SK-N-SH (cell line): ENCODE results near the gene PLAAT4. TPM values are rescaled to one million over a fixed set of nuclear protein-coding genes. Genes with fewer than 3 reads are reported as not detected.

Source experiments
- CTCF ChIA-PET: fragments of 300-600, 350-600 bp; formaldehyde crosslinking; extraction: SDS; loops from one replicate; lab custom pipeline; 2021; lab: Yijun Ruan, JAX
- POLR2A ChIA-PET: fragments of 350-600 bp; sonication (Branson Sonifier 250); formaldehyde crosslinking; extraction: SDS; loops from one replicate; lab custom pipeline; 2020; ENCODE audit warnings: antibody characterized with exemption, inconsistent platforms; lab: Yijun Ruan, JAX
- DNase-seq: peaks from one replicate; pipeline ENCODE4 v3.0.0; 2012
- H2AFZ ChIP-seq: fragments of 200-600 bp; sonication (generic); 2 replicates; pipeline ENCODE4 v1.8.1; 2016; ENCODE audit warnings: antibody characterized with exemption, mild to moderate bottlenecking, low read depth
- H3F3A ChIP-seq: fragments of 200-600 bp; sonication (generic); replicated peaks from 2 replicates; pipeline ENCODE3; 2016; ENCODE audit warnings: antibody characterized with exemption, mild to moderate bottlenecking; ENCODE audit not compliant: insufficient read depth
- H3K27ac ChIP-seq, 2 experiments: fragments of 200-500 bp in 1 of 2; fragments of 200-600 bp in 1 of 2; sonication (Bioruptor generic) in 1 of 2; sonication (generic), shearing (Covaris generic) in 1 of 2; 2 replicates each; pipeline versions ENCODE4 v1.5.1 to v1.6.1; 2014 to 2016; ENCODE audit warnings: low read depth in 2 of 2, inconsistent platforms in 1 of 2, low read length in 1 of 2, mild to moderate bottlenecking in 1 of 2, mixed read lengths in 1 of 2
- H3K27me3 ChIP-seq: fragments of 200-600 bp; sonication (generic), shearing (Covaris generic); 2 replicates; pipeline ENCODE4 v1.6.1; 2016; ENCODE audit warnings: mixed run types; ENCODE audit not compliant: insufficient read depth
- H3K36me3 ChIP-seq, 2 experiments: fragments of 200-500 bp in 1 of 2; fragments of 200-600 bp in 1 of 2; sonication (Bioruptor generic) in 1 of 2; sonication (generic) in 1 of 2; replicated peaks in 1 of 2; 2 replicates each; pipeline versions ENCODE3 to v1.5.1; 2014 to 2016; ENCODE audit warnings: low read length in 1 of 2, mild to moderate bottlenecking in 1 of 2; ENCODE audit not compliant: insufficient read depth in 2 of 2, control insufficient read depth in 1 of 2
- H3K4me1 ChIP-seq, 2 experiments: fragments of 200-500 bp in 1 of 2; fragments of 200-600 bp in 1 of 2; sonication (Bioruptor generic) in 1 of 2; sonication (generic), shearing (Covaris generic) in 1 of 2; 2 replicates each; pipeline versions ENCODE4 v1.5.1 to v1.6.1; 2014 to 2016; ENCODE audit warnings: low read depth in 1 of 2, low read length in 1 of 2, mixed run types in 1 of 2; ENCODE audit not compliant: insufficient read depth in 2 of 2, control insufficient read depth in 1 of 2
- H3K4me2 ChIP-seq: fragments of 200-600 bp; sonication (generic), shearing (Covaris generic); 2 replicates; pipeline ENCODE4 v1.6.1; 2017; ENCODE audit warnings: mixed run types
- H3K4me3 ChIP-seq, 2 experiments: fragments of 200-500 bp in 1 of 2; fragments of 200-600 bp in 1 of 2; sonication (Bioruptor generic) in 1 of 2; sonication (generic), shearing (Covaris generic) in 1 of 2; 2 replicates each; pipeline versions ENCODE4 v1.5.1 to v1.8.1; 2014 to 2016; ENCODE audit warnings: low read depth in 2 of 2, inconsistent platforms in 1 of 2, low read length in 1 of 2, mild to moderate bottlenecking in 1 of 2, mixed read lengths in 1 of 2, moderate library complexity in 1 of 2
- H3K79me2 ChIP-seq: fragments of 200-600 bp; sonication (generic); 2 replicates; pipeline ENCODE4 v1.8.1; 2017; ENCODE audit warnings: mild to moderate bottlenecking; ENCODE audit not compliant: insufficient read depth
- H3K9ac ChIP-seq: fragments of 200-600 bp; sonication (generic); 2 replicates; pipeline ENCODE4 v1.6.1; 2017; ENCODE audit warnings: mixed run types
- H3K9me2 ChIP-seq: fragments of 200-600 bp; sonication (generic); 2 replicates; pipeline ENCODE4 v1.6.1; 2017; ENCODE audit warnings: mixed run types
- H3K9me3 ChIP-seq: fragments of 200-600 bp; sonication (generic); 2 replicates; pipeline ENCODE4 v1.6.1; 2017; ENCODE audit warnings: mixed run types, mild to moderate bottlenecking, moderate library complexity
- H4K20me1 ChIP-seq: fragments of 200-600 bp; sonication (generic); 2 replicates; pipeline ENCODE4 v1.6.1; 2017; ENCODE audit warnings: mild to moderate bottlenecking, mixed run types; ENCODE audit not compliant: insufficient read depth
- CHD2 ChIP-seq: fragments of 150-350 bp; IDR thresholded peaks from 2 replicates; pipeline ENCODE4 v1.6.1; 2018; ENCODE audit warnings: low read length; ENCODE audit not compliant: partially characterized antibody
- CTCF ChIP-seq: fragments of 200-600 bp; sonication (generic); IDR thresholded peaks from 2 replicates; pipeline ENCODE4 v1.6.1; 2017; ENCODE audit warnings: antibody characterized with exemption, mild to moderate bottlenecking, moderate library complexity
- EP300 ChIP-seq, 2 experiments: IDR thresholded peaks; 2 replicates each; pipeline versions ENCODE4 v1.4.0 to v1.6.1; 2012; ENCODE audit warnings: borderline replicate concordance in 1 of 2, low read depth in 1 of 2, low read length in 1 of 2
- EZH2phosphoT487 ChIP-seq: fragments of 200-600 bp; sonication (generic); IDR thresholded peaks from 2 replicates; pipeline ENCODE4 v1.6.1; 2017; ENCODE audit warnings: low read depth, mixed run types, mild to moderate bottlenecking, antibody characterized with exemption, moderate library complexity, borderline replicate concordance
- FOSL2 ChIP-seq: IDR thresholded peaks from 2 replicates; pipeline ENCODE4 v1.4.0; 2012; ENCODE audit warnings: low read depth, mild to moderate bottlenecking, moderate library complexity, borderline replicate concordance
- FOXJ3 ChIP-seq: sonication (generic); formaldehyde crosslinking; IDR thresholded peaks from 2 replicates; pipeline ENCODE4 v1.5.1; 2020; ENCODE audit warnings: mild to moderate bottlenecking, missing genetic modification reagents
- FOXM1 ChIP-seq: IDR thresholded peaks from 2 replicates; pipeline ENCODE4 v1.4.0; 2012; ENCODE audit warnings: low read depth, mild to moderate bottlenecking
- GATA2 ChIP-seq: sonication (generic); formaldehyde crosslinking; IDR thresholded peaks from 2 replicates; pipeline ENCODE4 v1.5.0; 2020; ENCODE audit warnings: mild to moderate bottlenecking, missing genetic modification reagents
- JUND ChIP-seq: IDR thresholded peaks from 2 replicates; pipeline ENCODE4 v1.4.0; 2012
- RCOR1 ChIP-seq: fragments of 150-350 bp; IDR thresholded peaks from 2 replicates; pipeline ENCODE4 v1.6.1; 2017; ENCODE audit warnings: antibody characterized with exemption, low read length
- RFX5 ChIP-seq: IDR thresholded peaks from 2 replicates; pipeline ENCODE4 v1.6.1; 2012; ENCODE audit warnings: mild to moderate bottlenecking, improper control_type of control experiment, low read length
- SMC3 ChIP-seq: IDR thresholded peaks from 2 replicates; pipeline ENCODE4 v1.6.1; 2012; ENCODE audit warnings: low read depth, low read length, improper control_type of control experiment
- ZBTB33 ChIP-seq: IDR thresholded peaks from 2 replicates; pipeline ENCODE4 v1.4.0; 2012; ENCODE audit warnings: low read depth, borderline replicate concordance
- WGBS: methylation state at CpG from one replicate; pipeline ENCODE4 v1.1.6; 2017; ENCODE audit warnings: low lambda C conversion rate; 5-methylcytosine and 5-hydroxymethylcytosine counted together
- polyA plus RNA-seq, 3 experiments: library from polyadenylated mRNA; depleted of rRNA; stranded (reverse); fragments of >200 nt; gene quantifications; 2 replicates each; pipeline ENCODE4 v1.2.3, GENCODE V29; 2012
- TF ChIP-seq, protein P1 (sequence below): IDR thresholded peaks from 2 replicates; pipeline ENCODE4 v1.6.1; 2012; ENCODE audit warnings: mild to moderate bottlenecking, low read depth, low read length, moderate library complexity
- TF ChIP-seq, protein P2 (sequence below): fragments of 150-350 bp; IDR thresholded peaks from 2 replicates; pipeline ENCODE4 v1.6.1; 2016; ENCODE audit warnings: mild to moderate bottlenecking, low read depth, low read length
- TF ChIP-seq, protein P3 (sequence below): IDR thresholded peaks from 2 replicates; pipeline ENCODE4 v1.4.0; 2012; ENCODE audit warnings: low read depth

PLAAT4 gene
- polyA plus RNA-seq, 1 of the 3 experiments (the other 2 are of a cell fraction) = 5.6 TPM

GRCh38 chr11:63501236-63501635 is 35.4 kb upstream of the PLAAT4 start:
- Histone ChIP-seq H3K4me1 (no peaks in the 10 kb centered on the region), H3K9ac (no peak overlapping the region), H3F3A (no peaks in the 10 kb centered on the region), H3K36me3 (no peaks in the 10 kb centered on the region), H4K20me1 (no peaks in the 10 kb centered on the region), H3K9me3 (peaks cover 6% of the 10 kb centered on the region; the same call in 1 of the 2 replicates), H3K79me2 (no peaks in the 10 kb centered on the region), H3K4me2 (no peak overlapping the region), H3K4me3 (no peak overlapping the region), H3K27ac (no peak overlapping the region), H2AFZ (no peak overlapping the region), H3K27me3 (no peaks in the 10 kb centered on the region), H3K9me2 (no peaks in the 10 kb centered on the region)
- ChIA-PET CTCF (no interaction called here), POLR2A (no interaction called here)
- WGBS = 10% methylated on average over 1 of the region's 1 CpG
- TF ChIP-seq JUND = no peak
- TF ChIP-seq FOXJ3 (CRISPR knock-in tag) = no peak
- TF ChIP-seq, protein P1, sequence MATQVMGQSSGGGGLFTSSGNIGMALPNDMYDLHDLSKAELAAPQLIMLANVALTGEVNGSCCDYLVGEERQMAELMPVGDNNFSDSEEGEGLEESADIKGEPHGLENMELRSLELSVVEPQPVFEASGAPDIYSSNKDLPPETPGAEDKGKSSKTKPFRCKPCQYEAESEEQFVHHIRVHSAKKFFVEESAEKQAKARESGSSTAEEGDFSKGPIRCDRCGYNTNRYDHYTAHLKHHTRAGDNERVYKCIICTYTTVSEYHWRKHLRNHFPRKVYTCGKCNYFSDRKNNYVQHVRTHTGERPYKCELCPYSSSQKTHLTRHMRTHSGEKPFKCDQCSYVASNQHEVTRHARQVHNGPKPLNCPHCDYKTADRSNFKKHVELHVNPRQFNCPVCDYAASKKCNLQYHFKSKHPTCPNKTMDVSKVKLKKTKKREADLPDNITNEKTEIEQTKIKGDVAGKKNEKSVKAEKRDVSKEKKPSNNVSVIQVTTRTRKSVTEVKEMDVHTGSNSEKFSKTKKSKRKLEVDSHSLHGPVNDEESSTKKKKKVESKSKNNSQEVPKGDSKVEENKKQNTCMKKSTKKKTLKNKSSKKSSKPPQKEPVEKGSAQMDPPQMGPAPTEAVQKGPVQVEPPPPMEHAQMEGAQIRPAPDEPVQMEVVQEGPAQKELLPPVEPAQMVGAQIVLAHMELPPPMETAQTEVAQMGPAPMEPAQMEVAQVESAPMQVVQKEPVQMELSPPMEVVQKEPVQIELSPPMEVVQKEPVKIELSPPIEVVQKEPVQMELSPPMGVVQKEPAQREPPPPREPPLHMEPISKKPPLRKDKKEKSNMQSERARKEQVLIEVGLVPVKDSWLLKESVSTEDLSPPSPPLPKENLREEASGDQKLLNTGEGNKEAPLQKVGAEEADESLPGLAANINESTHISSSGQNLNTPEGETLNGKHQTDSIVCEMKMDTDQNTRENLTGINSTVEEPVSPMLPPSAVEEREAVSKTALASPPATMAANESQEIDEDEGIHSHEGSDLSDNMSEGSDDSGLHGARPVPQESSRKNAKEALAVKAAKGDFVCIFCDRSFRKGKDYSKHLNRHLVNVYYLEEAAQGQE = no peak
- TF ChIP-seq RCOR1 = no peak
- no peak for TF ChIP-seq SMC3
- TF ChIP-seq ZBTB33 = no peak
- no peak for TF ChIP-seq FOSL2
- TF ChIP-seq GATA2 (CRISPR knock-in tag) = no peak
- TF ChIP-seq, protein P2, sequence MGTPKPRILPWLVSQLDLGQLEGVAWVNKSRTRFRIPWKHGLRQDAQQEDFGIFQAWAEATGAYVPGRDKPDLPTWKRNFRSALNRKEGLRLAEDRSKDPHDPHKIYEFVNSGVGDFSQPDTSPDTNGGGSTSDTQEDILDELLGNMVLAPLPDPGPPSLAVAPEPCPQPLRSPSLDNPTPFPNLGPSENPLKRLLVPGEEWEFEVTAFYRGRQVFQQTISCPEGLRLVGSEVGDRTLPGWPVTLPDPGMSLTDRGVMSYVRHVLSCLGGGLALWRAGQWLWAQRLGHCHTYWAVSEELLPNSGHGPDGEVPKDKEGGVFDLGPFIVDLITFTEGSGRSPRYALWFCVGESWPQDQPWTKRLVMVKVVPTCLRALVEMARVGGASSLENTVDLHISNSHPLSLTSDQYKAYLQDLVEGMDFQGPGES = no peak
- TF ChIP-seq EZH2phosphoT487 = no peak
- TF ChIP-seq FOXM1 = no peak
- TF ChIP-seq CTCF = no peak
- no peak for TF ChIP-seq CHD2
- no peak for TF ChIP-seq EP300 (IDR thresholded peaks at IDR 0.05; ENCODE audit: borderline replicate concordance in 1 of 2, low read depth in 1 of 2, low read length in 1 of 2)
- TF ChIP-seq, protein P3, sequence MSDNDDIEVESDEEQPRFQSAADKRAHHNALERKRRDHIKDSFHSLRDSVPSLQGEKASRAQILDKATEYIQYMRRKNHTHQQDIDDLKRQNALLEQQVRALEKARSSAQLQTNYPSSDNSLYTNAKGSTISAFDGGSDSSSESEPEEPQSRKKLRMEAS = no peak
- no peak for TF ChIP-seq RFX5
- DNase-seq = no peak
